Uterus (tissue), 4 donors: Measurements from ENCODE around the gene STRIT1. TPM values are rescaled to one million over a fixed set of nuclear protein-coding genes. Genes with fewer than 3 reads are reported as not detected.

ENCODE experiments used
- DNase-seq, 2 donors: peaks; one replicate each; pipeline ENCODE4 v3.0.0-alpha.2; 2019 to 2020
- H3K27ac ChIP-seq, 2 donors: fragments of 200-600 bp; sonication (generic); 1 replicate in 1 of 2; 2 replicates in 1 of 2; pipeline ENCODE4 v1.5.1; 2016 to 2018
- H3K27me3 ChIP-seq, 2 donors: fragments of 200-600 bp; sonication (generic); one replicate each; pipeline ENCODE4 v1.5.1; 2018 to 2019; ENCODE audit warnings: control low read depth in 1 of 2
- H3K36me3 ChIP-seq, 2 donors: fragments of 200-600 bp; sonication (generic); one replicate each; pipeline ENCODE4 v1.5.1; 2019; ENCODE audit warnings: control low read depth in 1 of 2
- H3K4me1 ChIP-seq, 2 donors: fragments of 200-600 bp; sonication (generic); one replicate each; pipeline ENCODE4 v1.5.1; 2018 to 2019; ENCODE audit warnings: control low read depth in 1 of 2
- H3K4me3 ChIP-seq, 2 donors: fragments of 200-600 bp; sonication (generic); 1 replicate in 1 of 2; 2 replicates in 1 of 2; pipeline ENCODE4 v1.5.1; 2018 to 2019; ENCODE audit warnings: mild to moderate bottlenecking in 1 of 2
- H3K9me3 ChIP-seq, 2 donors: fragments of 200-600 bp; sonication (generic); one replicate each; pipeline ENCODE4 v1.5.1; 2019; ENCODE audit warnings: control low read depth in 1 of 2
- CTCF ChIP-seq, 4 experiments: fragments of 200-600 bp in 2 of 4; fragments of 450-650 bp in 2 of 4; sonication (generic) in 2 of 4; IDR thresholded peaks; one replicate each; pipeline ENCODE4 v1.5.1; 2016 to 2019; ENCODE audit warnings: antibody characterized with exemption in 4 of 4, mild to moderate bottlenecking in 2 of 4, moderate library complexity in 1 of 4
- POLR2A ChIP-seq, 2 donors: fragments of 450-650 bp; IDR thresholded peaks; one replicate each; pipeline ENCODE4 v1.6.1; 2016; ENCODE audit warnings: antibody characterized with exemption in 2 of 2, mild to moderate bottlenecking in 1 of 2, moderate library complexity in 1 of 2
- intact Hi-C: fragments of 100-400 bp; cut with DNase I; formaldehyde crosslinking; loops from one replicate; pipeline ENCODE4 v1.15.1; 2023; ENCODE audit warnings: low total_unique reads
- total RNA-seq, 4 donors: library from RNA; depleted of rRNA in 3 of 4; stranded (reverse); fragments of >200 nt in 3 of 4; gene quantifications; one replicate each; pipeline versions ENCODE4 v1.1.0 to v1.2.4, GENCODE V29; 2014 to 2023
- donor health status: DM: yes; HTN: yes; CAD: no.

Gene STRIT1
- total RNA-seq, 4 donors from 2014 or later, result not detected

- H3K9me3 ChIP-seq, result no peaks in the 10 kb centered on the region
- DNase-seq, result no peak
- no peaks in the 10 kb centered on the region for H3K36me3 ChIP-seq
- no peaks in the 10 kb centered on the region for H3K27me3 ChIP-seq
- H3K27ac ChIP-seq, result no peak overlapping the region
- H3K4me3 ChIP-seq, result no peak overlapping the region
- intact Hi-C loops, result no loop called here
- TF ChIP-seq POLR2A (IDR thresholded peaks at IDR 0.05) (no peak), CTCF (IDR thresholded peaks at IDR 0.05) (no peak)
- H3K4me1 ChIP-seq, result no peaks in the 10 kb centered on the region
Measured at GRCh38 chr3:155334215-155334913, 40.9 kb upstream of the STRIT1 start.

- no peak for TF ChIP-seq CTCF (IDR thresholded peaks at IDR 0.05)
- no peak for TF ChIP-seq POLR2A (IDR thresholded peaks at IDR 0.05)
- H3K27ac ChIP-seq, result no peak overlapping the region
- no peak overlapping the region for H3K4me3 ChIP-seq
- intact Hi-C loops, result no loop called here
- no peak for DNase-seq
- H3K36me3 ChIP-seq, result no peaks in the 10 kb centered on the region
- H3K9me3 ChIP-seq, result no peaks in the 10 kb centered on the region
- no peaks in the 10 kb centered on the region for H3K27me3 ChIP-seq
- H3K4me1 ChIP-seq, result no peaks in the 10 kb centered on the region
Measured at GRCh38 chr3:155332716-155333115, 39.2 kb upstream of the STRIT1 start.

GRCh38 chr3:155331078-155331477, 37.6 kb upstream of the STRIT1 start:
- Histone ChIP-seq H3K4me3 (no peak overlapping the region), H3K27ac (no peak overlapping the region), H3K27me3 (no peaks in the 10 kb centered on the region), H3K4me1 (no peaks in the 10 kb centered on the region), H3K9me3 (no peaks in the 10 kb centered on the region), H3K36me3 (no peaks in the 10 kb centered on the region)
- DNase-seq, result no peak
- no peak for TF ChIP-seq CTCF (IDR thresholded peaks at IDR 0.05)
- TF ChIP-seq POLR2A (IDR thresholded peaks at IDR 0.05), result no peak
- intact Hi-C loops, result no loop called here

- Histone ChIP-seq H3K27ac (no peak overlapping the region), H3K9me3 (no peaks in the 10 kb centered on the region), H3K4me1 (no peaks in the 10 kb centered on the region), H3K4me3 (no peak overlapping the region), H3K27me3 (no peaks in the 10 kb centered on the region), H3K36me3 (no peaks in the 10 kb centered on the region)
- no peak for DNase-seq
- intact Hi-C loops, result no loop called here
- TF ChIP-seq CTCF (IDR thresholded peaks at IDR 0.05), result no peak
- TF ChIP-seq POLR2A (IDR thresholded peaks at IDR 0.05), result no peak
Measured at GRCh38 chr3:155330370-155330769, 36.9 kb upstream of the STRIT1 start.

GRCh38 chr3:155329513-155330048, 36.1 kb upstream of the STRIT1 start:
- intact Hi-C loops, result no loop called here
- no peak overlapping the region for H3K4me3 ChIP-seq
- no peak for DNase-seq

More at GRCh38 chr3:155329513-155330048, 36.1 kb upstream of the STRIT1 start:
- Histone ChIP-seq H3K36me3 (no peaks in the 10 kb centered on the region), H3K4me1 (no peaks in the 10 kb centered on the region), H3K27ac (no peak overlapping the region), H3K9me3 (no peaks in the 10 kb centered on the region), H3K27me3 (no peaks in the 10 kb centered on the region)
- TF ChIP-seq POLR2A (IDR thresholded peaks at IDR 0.05), result no peak
- TF ChIP-seq CTCF (IDR thresholded peaks at IDR 0.05), result no peak
